GM12873 (cell line): Measurements from ENCODE around the gene COX19.

Source experiments
- TF ChIP-seq, protein P1 (sequence below): IDR thresholded peaks from 2 replicates; pipeline ENCODE4 v1.5.1; 2012; ENCODE audit warnings: low read depth, mild to moderate bottlenecking, moderate library complexity, low read length, control low read depth; ENCODE audit not compliant: insufficient read depth; ENCODE audit errors: missing control alignments

COX19 gene, protein sequence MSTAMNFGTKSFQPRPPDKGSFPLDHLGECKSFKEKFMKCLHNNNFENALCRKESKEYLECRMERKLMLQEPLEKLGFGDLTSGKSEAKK

DNA sequence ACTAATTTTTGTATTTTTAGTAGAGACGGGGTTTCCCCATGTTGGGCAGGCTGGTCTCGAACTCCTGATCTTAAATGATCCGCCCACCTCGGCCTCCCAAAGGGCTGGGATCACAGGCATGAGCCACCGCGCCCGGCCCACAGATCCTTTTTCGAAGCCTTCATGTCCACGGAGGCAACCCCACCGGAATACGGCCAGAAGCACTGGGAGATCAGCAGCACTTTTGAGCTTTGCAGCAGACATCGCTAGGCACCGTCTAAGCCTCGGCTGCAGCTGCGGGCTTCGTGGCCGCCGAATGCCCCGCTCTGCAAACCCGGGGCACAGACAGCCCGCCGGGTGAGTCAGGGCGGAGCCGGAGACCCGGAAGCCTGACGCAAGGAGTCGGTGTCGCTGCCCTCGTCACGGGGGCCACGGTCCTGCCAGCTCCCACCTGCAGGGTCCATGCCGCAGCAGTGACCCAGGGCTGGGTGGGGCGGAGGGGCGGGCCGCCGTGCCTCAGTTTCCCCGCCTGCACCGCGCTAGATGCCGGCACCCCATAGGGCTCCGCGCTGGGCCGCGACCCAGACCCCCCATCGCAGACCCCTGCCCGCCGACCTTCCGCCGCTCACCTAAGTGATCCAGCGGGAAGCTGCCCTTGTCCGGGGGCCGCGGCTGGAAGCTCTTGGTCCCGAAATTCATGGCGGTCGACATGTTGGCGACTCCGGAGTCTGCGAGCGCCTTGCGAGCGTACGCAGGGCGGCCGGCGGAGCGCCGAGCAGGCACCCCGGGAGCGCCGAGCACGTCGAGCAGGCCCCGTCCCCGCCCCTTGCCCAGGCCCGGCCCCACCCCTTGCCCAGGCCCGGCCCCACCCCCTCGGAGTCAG is at the start of gene COX19:
COX19 (minus strand) TSS at position 730 of the 862 bp plus-strand sequence; CDS start at position 690, 40 bp downstream.
- TF ChIP-seq, protein P1, sequence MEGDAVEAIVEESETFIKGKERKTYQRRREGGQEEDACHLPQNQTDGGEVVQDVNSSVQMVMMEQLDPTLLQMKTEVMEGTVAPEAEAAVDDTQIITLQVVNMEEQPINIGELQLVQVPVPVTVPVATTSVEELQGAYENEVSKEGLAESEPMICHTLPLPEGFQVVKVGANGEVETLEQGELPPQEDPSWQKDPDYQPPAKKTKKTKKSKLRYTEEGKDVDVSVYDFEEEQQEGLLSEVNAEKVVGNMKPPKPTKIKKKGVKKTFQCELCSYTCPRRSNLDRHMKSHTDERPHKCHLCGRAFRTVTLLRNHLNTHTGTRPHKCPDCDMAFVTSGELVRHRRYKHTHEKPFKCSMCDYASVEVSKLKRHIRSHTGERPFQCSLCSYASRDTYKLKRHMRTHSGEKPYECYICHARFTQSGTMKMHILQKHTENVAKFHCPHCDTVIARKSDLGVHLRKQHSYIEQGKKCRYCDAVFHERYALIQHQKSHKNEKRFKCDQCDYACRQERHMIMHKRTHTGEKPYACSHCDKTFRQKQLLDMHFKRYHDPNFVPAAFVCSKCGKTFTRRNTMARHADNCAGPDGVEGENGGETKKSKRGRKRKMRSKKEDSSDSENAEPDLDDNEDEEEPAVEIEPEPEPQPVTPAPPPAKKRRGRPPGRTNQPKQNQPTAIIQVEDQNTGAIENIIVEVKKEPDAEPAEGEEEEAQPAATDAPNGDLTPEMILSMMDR = no peak

DNA sequence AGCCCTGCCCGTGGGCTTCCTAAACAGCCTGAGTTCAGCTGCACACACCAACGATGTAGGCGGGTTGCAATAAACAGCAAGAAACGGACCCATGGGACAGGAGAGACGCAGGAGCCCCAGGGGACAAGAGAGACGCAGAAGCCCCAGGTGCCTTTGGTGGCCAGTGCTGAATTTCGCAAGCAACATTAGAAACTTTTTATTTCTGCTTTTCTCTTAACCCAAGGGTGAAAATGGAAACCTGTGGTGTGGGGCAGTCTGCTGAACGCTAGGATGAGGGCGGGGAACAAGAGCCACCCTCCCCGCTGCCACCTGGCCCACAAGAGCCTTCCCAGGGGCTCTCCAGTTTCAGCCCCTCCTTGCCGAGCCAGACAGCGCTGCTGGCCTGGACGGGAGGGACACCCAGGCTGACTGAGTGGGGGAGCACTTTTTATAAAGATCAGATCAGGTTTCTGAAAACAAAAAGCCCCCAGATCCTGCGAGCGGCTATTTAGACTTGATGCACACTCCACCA is 49.0 kb upstream of the COX19 start:
- TF ChIP-seq, protein P1 = no peak

DNA sequence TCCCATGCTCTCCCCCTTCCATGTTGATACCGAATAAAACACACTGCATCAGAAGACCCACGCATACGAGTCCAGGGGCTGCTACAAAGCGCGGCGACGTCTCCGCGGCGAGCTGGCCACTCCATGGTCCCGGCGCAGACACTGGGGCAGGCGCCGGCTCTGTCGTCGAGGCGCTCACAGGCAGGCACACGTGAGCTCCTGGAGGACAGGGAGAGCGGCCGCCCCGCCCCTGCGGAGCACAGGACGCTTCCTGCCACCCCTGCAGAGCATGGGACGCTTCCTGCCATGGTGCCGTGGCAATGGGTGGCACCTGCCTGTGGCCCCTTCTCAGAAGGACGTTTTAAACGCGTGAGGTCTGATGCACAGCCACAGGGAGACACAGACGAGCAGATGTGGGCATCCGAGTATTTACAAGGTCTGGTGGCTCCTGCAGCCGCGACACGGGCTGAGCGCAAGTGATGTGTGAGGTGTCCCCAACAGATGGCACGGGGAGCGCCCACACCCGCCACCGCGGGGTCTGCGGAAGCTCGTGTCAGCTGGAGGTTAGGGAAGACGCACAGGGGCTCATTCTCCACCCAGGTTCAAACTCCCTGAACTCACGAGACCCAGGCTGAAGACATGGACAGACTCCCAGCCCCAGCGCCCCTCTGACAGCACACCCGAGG is 47.6 kb upstream of the COX19 start:
- TF ChIP-seq, protein P1 = no peak

DNA sequence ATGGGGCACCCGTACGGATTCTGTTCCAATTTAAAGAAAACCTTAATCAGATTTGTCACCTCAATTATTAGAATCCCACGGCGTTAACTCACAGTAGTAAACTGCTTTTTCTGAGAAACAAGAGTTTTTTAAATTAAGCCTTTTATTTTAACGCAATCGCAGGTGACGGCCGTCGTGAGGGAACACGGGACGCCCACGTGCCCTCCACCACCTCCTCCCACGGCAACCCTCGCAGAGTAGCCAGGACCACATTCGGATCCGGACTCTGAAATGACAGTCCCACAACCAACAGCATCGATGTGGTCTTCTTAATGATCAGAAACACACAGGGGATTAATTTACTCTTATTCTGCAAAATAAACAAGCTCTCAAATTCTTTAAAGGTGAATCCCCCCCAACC is 47.0 kb upstream of the COX19 start:
- TF ChIP-seq, protein P1 = no peak

DNA sequence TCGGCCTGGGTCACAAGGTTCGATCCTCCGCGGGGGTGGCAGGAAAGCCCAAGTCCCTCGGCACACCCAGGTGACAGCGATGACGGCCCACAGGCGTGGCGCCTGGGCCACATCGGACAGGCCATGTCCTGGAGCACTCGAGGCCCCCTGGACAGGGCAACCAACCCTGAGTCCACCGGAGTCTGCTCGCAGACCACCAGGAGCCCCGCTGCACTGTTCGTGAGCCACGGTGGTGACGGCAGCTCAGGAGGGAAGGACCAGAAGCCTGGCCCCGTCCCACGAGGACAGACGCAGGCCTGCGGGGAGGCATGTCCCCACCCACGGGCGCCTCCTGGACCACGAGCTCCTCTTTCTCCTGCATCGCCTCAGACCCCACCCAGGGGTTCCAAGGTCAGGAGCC is 46.6 kb upstream of the COX19 start:
- TF ChIP-seq, protein P1 = no peak

DNA sequence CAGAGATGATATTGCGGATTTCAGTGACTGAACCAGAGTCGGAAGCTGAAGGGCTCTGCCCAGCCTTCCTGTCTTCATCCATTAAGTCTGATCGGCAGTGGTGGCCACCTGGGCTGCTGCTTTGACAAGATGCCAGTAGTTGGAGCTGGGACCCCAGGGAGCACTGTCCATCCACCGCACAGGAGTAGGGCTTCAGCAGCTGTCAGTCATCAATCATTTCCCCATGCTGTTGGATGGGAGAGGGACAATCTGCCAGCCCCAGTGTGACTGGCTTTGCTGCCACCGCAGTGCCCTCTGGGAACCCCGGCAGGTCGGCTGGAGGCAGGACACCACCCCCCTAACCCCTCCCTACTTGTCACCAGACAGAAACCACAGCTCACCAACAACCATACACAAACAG is 46.0 kb upstream of the COX19 start:
- TF ChIP-seq, protein P1 = no peak

DNA sequence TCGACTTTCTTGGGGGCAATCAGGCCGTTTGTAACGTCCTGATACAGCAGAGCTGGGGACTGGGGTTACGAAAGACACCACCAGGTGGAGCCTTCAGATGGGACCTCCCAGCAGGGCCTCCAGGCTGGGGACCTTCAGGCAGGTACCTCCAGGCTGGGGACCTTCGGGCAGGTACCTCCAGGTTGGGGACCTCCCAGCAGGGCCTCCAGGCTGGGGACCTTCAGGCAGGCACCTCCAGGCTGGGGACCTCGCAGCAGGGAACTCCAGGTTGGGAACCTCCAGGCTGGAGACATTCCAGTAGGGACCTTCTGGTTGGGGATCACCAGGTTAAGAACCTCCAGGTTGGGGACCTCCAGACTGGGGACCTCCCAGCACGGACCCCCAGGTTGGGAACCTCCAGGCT is 45.5 kb upstream of the COX19 start:
- TF ChIP-seq, protein P1 = peak; percentile 44
